HEK293 (cell line): ENCODE results near the gene ZNF329.

Experiments used
- CTCF ChIA-PET: fragments of 350-600 bp; formaldehyde crosslinking; extraction: SDS; loops from one replicate; lab custom pipeline; 2021; ENCODE audit warnings: antibody characterized with exemption; lab: Yijun Ruan, JAX
- POLR2A ChIA-PET: fragments of 300-600 bp; formaldehyde crosslinking; extraction: SDS; loops from one replicate; lab custom pipeline; 2020; ENCODE audit warnings: antibody characterized with exemption, inconsistent platforms; lab: Yijun Ruan, JAX
- H3K27ac ChIP-seq: fragments of 200-500 bp; sonication (Bioruptor generic); 2 replicates; pipeline ENCODE4 v1.5.1; 2014; ENCODE audit warnings: low read depth, low read length, control low read depth, inconsistent platforms; ENCODE audit errors: extremely low read depth
- H3K36me3 ChIP-seq, 2 experiments: fragments of 200-500 bp in 1 of 2; sonication (Bioruptor generic) in 1 of 2; 1 replicate in 1 of 2; 2 replicates in 1 of 2; pipeline ENCODE4 v1.5.1; 2014 to 2017; ENCODE audit warnings: inconsistent platforms in 2 of 2, low read length in 2 of 2; ENCODE audit not compliant: control insufficient read depth in 2 of 2, insufficient read depth in 1 of 2
- H3K4me1 ChIP-seq: fragments of 200-500 bp; sonication (Bioruptor generic); 2 replicates; pipeline ENCODE4 v1.5.1; 2014; ENCODE audit warnings: mild to moderate bottlenecking, low read length, inconsistent platforms; ENCODE audit not compliant: control insufficient read depth, insufficient read depth
- H3K4me3 ChIP-seq: 2 replicates; pipeline ENCODE4 v1.5.1; 2011; ENCODE audit warnings: low read depth, mild to moderate bottlenecking, control low read depth, low read length, moderate library complexity
- H3K9me3 ChIP-seq: fragments of 200-500 bp; sonication (Bioruptor generic); 2 replicates; pipeline ENCODE4 v1.5.1; 2014; ENCODE audit warnings: low read depth, low read length, inconsistent platforms; ENCODE audit not compliant: control insufficient read depth, insufficient read depth
- EGR2 ChIP-seq: fragments of 450-650 bp; formaldehyde crosslinking; IDR thresholded peaks from 2 replicates; pipeline ENCODE4 v1.5.1; 2016; ENCODE audit warnings: low read depth, missing biosample characterization, missing genetic modification characterization
- GFI1B ChIP-seq: fragments of 450-650 bp; formaldehyde crosslinking; IDR thresholded peaks from 2 replicates; pipeline ENCODE4 v1.5.1; 2016; ENCODE audit warnings: missing biosample characterization, missing genetic modification characterization
- KLF1 ChIP-seq: fragments of 450-650 bp; formaldehyde crosslinking; IDR thresholded peaks from 2 replicates; pipeline ENCODE4 v1.5.1; 2016; ENCODE audit warnings: missing biosample characterization, missing genetic modification characterization
- KLF16 ChIP-seq: fragments of 450-650 bp; formaldehyde crosslinking; IDR thresholded peaks from 2 replicates; pipeline ENCODE4 v1.5.1; 2017; ENCODE audit warnings: missing biosample characterization, missing genetic modification characterization
- KLF7 ChIP-seq: fragments of 450-650 bp; formaldehyde crosslinking; IDR thresholded peaks from 2 replicates; pipeline ENCODE4 v1.5.1; 2016; ENCODE audit warnings: missing biosample characterization, missing genetic modification characterization, borderline replicate concordance
- PRDM1 ChIP-seq: fragments of 450-650 bp; formaldehyde crosslinking; IDR thresholded peaks from 2 replicates; pipeline ENCODE4; 2016; ENCODE audit warnings: missing biosample characterization, missing genetic modification characterization
- PRDM6 ChIP-seq: fragments of 450-650 bp; formaldehyde crosslinking; IDR thresholded peaks from 2 replicates; pipeline ENCODE4 v1.5.1; 2017; ENCODE audit warnings: missing biosample characterization, missing genetic modification characterization
- SALL2 ChIP-seq: fragments of 450-650 bp; formaldehyde crosslinking; IDR thresholded peaks from 2 replicates; pipeline ENCODE4 v1.5.0; 2017; ENCODE audit warnings: missing biosample characterization, mild to moderate bottlenecking, missing genetic modification characterization, borderline replicate concordance
- SETDB1 ChIP-seq: IDR thresholded peaks from one replicate; pipeline ENCODE4 v1.6.1; 2017; ENCODE audit warnings: mild to moderate bottlenecking, low read length, moderate library complexity, mixed read lengths; ENCODE audit not compliant: insufficient read length
- YY1 ChIP-seq: fragments of 450-650 bp; formaldehyde crosslinking; IDR thresholded peaks from 2 replicates; pipeline ENCODE4 v1.5.1; 2018; ENCODE audit warnings: missing biosample characterization, missing genetic modification characterization
- ZBTB17 ChIP-seq: fragments of 450-650 bp; formaldehyde crosslinking; IDR thresholded peaks from 2 replicates; pipeline ENCODE4 v1.5.1; 2016; ENCODE audit warnings: missing biosample characterization, missing genetic modification characterization
- ZBTB21 ChIP-seq: fragments of 450-650 bp; formaldehyde crosslinking; IDR thresholded peaks from 2 replicates; pipeline ENCODE4 v1.5.1; 2017; ENCODE audit warnings: missing biosample characterization, missing genetic modification characterization
- ZFP3 ChIP-seq: fragments of 450-650 bp; formaldehyde crosslinking; IDR thresholded peaks from 2 replicates; pipeline ENCODE4 v1.5.1; 2016; ENCODE audit warnings: low read depth, missing biosample characterization, missing genetic modification characterization
- ZFP37 ChIP-seq: fragments of 450-650 bp; formaldehyde crosslinking; IDR thresholded peaks from 2 replicates; pipeline ENCODE4 v1.5.1; 2016; ENCODE audit warnings: missing biosample characterization, missing genetic modification characterization
- ZNF10 ChIP-seq: fragments of 450-650 bp; formaldehyde crosslinking; IDR thresholded peaks from 2 replicates; pipeline ENCODE4 v1.5.1; 2017; ENCODE audit warnings: missing biosample characterization, missing genetic modification characterization
- ZNF174 ChIP-seq: fragments of 450-650 bp; formaldehyde crosslinking; IDR thresholded peaks from 2 replicates; pipeline ENCODE4 v1.5.0; 2017; ENCODE audit warnings: missing biosample characterization, mild to moderate bottlenecking, missing genetic modification characterization
- ZNF280D ChIP-seq: fragments of 450-650 bp; formaldehyde crosslinking; IDR thresholded peaks from 2 replicates; pipeline ENCODE4 v1.5.1; 2016; ENCODE audit warnings: missing biosample characterization, missing genetic modification characterization
- ZNF335 ChIP-seq: fragments of 450-650 bp; formaldehyde crosslinking; conservative IDR thresholded peaks from 2 replicates; pipeline ENCODE4 v1.5.1; 2016; ENCODE audit warnings: missing biosample characterization, missing genetic modification characterization
- ZNF366 ChIP-seq: fragments of 450-650 bp; formaldehyde crosslinking; conservative IDR thresholded peaks from 2 replicates; pipeline ENCODE4 v1.5.1; 2016; ENCODE audit warnings: missing biosample characterization, missing genetic modification characterization
- ZNF514 ChIP-seq: fragments of 450-650 bp; formaldehyde crosslinking; IDR thresholded peaks from 2 replicates; pipeline ENCODE4 v1.5.1; 2016; ENCODE audit warnings: missing biosample characterization, missing genetic modification characterization
- ZNF529 ChIP-seq: fragments of 450-650 bp; formaldehyde crosslinking; IDR thresholded peaks from 2 replicates; pipeline ENCODE4 v1.5.1; 2017; ENCODE audit warnings: missing genetic modification characterization, missing biosample characterization; ENCODE audit not compliant: insufficient replicate concordance
- ZNF629 ChIP-seq: fragments of 450-650 bp; formaldehyde crosslinking; IDR thresholded peaks from 2 replicates; pipeline ENCODE4 v1.5.1; 2017; ENCODE audit warnings: missing biosample characterization, missing genetic modification characterization
- ZNF701 ChIP-seq: fragments of 450-650 bp; formaldehyde crosslinking; IDR thresholded peaks from 2 replicates; pipeline ENCODE4 v1.5.1; 2016; ENCODE audit warnings: missing biosample characterization, missing genetic modification characterization
- ZNF791 ChIP-seq: fragments of 450-650 bp; formaldehyde crosslinking; IDR thresholded peaks from 2 replicates; pipeline ENCODE4 v1.5.1; 2016; ENCODE audit warnings: missing biosample characterization, missing genetic modification characterization
- ZSCAN4 ChIP-seq: fragments of 450-650 bp; formaldehyde crosslinking; IDR thresholded peaks from 2 replicates; pipeline ENCODE4 v1.5.1; 2017; ENCODE audit warnings: missing biosample characterization, missing genetic modification characterization
- ZSCAN5A ChIP-seq: fragments of 450-650 bp; formaldehyde crosslinking; IDR thresholded peaks from 2 replicates; pipeline ENCODE4 v1.5.1; 2016; ENCODE audit warnings: missing biosample characterization, missing genetic modification characterization
- ZXDB ChIP-seq: fragments of 450-650 bp; formaldehyde crosslinking; IDR thresholded peaks from 2 replicates; pipeline ENCODE4 v1.5.1; 2016; ENCODE audit warnings: missing biosample characterization, missing genetic modification characterization
- TF ChIP-seq, protein P1 (sequence below): fragments of 450-650 bp; formaldehyde crosslinking; IDR thresholded peaks from 2 replicates; pipeline ENCODE4 v1.5.1; 2016; ENCODE audit warnings: missing biosample characterization, missing genetic modification characterization

The ZNF329 gene

DNA sequence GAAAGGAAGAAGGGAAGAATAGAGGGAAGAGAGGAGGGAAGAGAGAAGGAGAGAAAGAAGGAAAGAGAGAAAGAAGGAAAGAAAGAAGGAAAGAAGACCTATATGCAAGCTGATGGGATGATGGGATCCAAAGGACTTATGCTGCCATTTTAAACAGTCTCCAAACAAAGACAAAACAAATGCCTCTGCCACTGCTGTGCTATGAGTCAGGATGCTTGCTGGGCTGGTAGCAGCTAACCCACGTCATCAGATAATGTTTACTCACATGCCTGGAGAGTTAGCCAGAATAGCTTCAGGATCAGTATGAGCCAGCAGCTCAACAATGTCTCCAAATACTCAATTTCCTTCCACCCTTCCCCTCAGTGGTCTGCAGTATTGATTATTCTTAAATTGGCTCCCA is 20.3 kb upstream of the ZNF329 start:
- CTCF ChIA-PET = no interaction called here
- TF ChIP-seq ZNF791 (tag by site-specific recombination) = no peak
- no peak for TF ChIP-seq ZNF529
- no peak for TF ChIP-seq ZNF10 (tag by site-specific recombination)
- TF ChIP-seq SALL2 (tag by site-specific recombination) = no peak
- TF ChIP-seq YY1 (tag by site-specific recombination) = no peak
- no peak for TF ChIP-seq ZXDB (tag by site-specific recombination)
- no peak for TF ChIP-seq ZNF701 (tag by site-specific recombination)
- no peak for TF ChIP-seq KLF1 (tag by site-specific recombination)
- no peak for TF ChIP-seq SETDB1
- TF ChIP-seq KLF7 (tag by site-specific recombination) = no peak
- peak; percentile 39; the same call in 1 of the 2 replicates for TF ChIP-seq ZNF280D
- no peak for TF ChIP-seq GFI1B (tag by site-specific recombination)
- no peak for TF ChIP-seq ZSCAN4 (tag by site-specific recombination)
- TF ChIP-seq ZFP3 (tag by site-specific recombination) = no peak
- TF ChIP-seq, protein P1, sequence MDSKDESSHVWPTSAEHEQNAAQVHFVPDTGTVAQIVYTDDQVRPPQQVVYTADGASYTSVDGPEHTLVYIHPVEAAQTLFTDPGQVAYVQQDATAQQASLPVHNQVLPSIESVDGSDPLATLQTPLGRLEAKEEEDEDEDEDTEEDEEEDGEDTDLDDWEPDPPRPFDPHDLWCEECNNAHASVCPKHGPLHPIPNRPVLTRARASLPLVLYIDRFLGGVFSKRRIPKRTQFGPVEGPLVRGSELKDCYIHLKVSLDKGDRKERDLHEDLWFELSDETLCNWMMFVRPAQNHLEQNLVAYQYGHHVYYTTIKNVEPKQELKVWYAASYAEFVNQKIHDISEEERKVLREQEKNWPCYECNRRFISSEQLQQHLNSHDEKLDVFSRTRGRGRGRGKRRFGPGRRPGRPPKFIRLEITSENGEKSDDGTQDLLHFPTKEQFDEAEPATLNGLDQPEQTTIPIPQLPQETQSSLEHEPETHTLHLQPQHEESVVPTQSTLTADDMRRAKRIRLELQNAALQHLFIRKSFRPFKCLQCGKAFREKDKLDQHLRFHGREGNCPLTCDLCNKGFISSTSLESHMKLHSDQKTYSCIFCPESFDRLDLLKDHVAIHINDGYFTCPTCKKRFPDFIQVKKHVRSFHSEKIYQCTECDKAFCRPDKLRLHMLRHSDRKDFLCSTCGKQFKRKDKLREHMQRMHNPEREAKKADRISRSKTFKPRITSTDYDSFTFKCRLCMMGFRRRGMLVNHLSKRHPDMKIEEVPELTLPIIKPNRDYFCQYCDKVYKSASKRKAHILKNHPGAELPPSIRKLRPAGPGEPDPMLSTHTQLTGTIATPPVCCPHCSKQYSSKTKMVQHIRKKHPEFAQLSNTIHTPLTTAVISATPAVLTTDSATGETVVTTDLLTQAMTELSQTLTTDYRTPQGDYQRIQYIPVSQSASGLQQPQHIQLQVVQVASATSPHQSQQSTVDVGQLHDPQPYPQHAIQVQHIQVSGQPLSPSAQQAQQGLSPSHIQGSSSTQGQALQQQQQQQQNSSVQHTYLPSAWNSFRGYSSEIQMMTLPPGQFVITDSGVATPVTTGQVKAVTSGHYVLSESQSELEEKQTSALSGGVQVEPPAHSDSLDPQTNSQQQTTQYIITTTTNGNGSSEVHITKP (tag by site-specific recombination) = no peak
- TF ChIP-seq ZNF366 = peak; percentile 89
- no peak for TF ChIP-seq ZNF174 (tag by site-specific recombination)
- TF ChIP-seq ZBTB17 = peak; percentile 29; the same call in 1 of the 2 replicates
- no peak for TF ChIP-seq ZFP37 (tag by site-specific recombination)
- no peak for TF ChIP-seq EGR2 (tag by site-specific recombination)
- TF ChIP-seq ZSCAN5A (tag by site-specific recombination) = no peak
- TF ChIP-seq ZNF335 (tag by site-specific recombination) = peak; percentile 47
- peak; percentile 49; the same call in 1 of the 2 replicates for TF ChIP-seq PRDM1 (tag by site-specific recombination)
- no peak for TF ChIP-seq PRDM6 (tag by site-specific recombination)
- TF ChIP-seq ZBTB21 (tag by site-specific recombination) = peak; percentile 69; the same call in 1 of the 2 replicates
- TF ChIP-seq KLF16 (tag by site-specific recombination) = no peak
- no peak for TF ChIP-seq ZNF514 (tag by site-specific recombination)
- peak; percentile 49 for TF ChIP-seq ZNF629 (tag by site-specific recombination)
- POLR2A ChIA-PET = interaction anchor here (1.0 kb wide), 2 partner anchors 13 to 16 kb away, joined by 3 to 6 read pairs; partner anchors contain the start of gene ZNF274
- H3K27ac ChIP-seq = no peak overlapping the region
- no peaks in the 10 kb centered on the region for H3K4me1 ChIP-seq
- H3K36me3 ChIP-seq = no peaks in the 10 kb centered on the region
- no peak overlapping the region for H3K4me3 ChIP-seq
- no peaks in the 10 kb centered on the region for H3K9me3 ChIP-seq
